Immature natural killer cell (primary cell): ENCODE data around the gene TYW3. TPM values are rescaled to one million over a fixed set of nuclear protein-coding genes. Genes with fewer than 3 reads are reported as not detected.

Experiments used
- DNase-seq, 3 donors: peaks; one replicate each; pipeline ENCODE4 v3.0.0; 2022; ENCODE audit warnings: mixed read lengths in 1 of 3
- H3K27ac Mint-ChIP-seq, 6 donors: one replicate each; pipeline ENCODE4 v1.8.0; 2020; ENCODE audit warnings: mixed read lengths in 6 of 6, mild to moderate bottlenecking in 5 of 6, inconsistent platforms in 4 of 6, moderate library complexity in 3 of 6
- H3K27me3 Mint-ChIP-seq, 3 donors: one replicate each; pipeline ENCODE4 v1.8.0; 2020 to 2021; ENCODE audit warnings: low read depth in 3 of 3, mild to moderate bottlenecking in 3 of 3, mixed read lengths in 3 of 3, moderate library complexity in 3 of 3, inconsistent platforms in 1 of 3
- H3K36me3 Mint-ChIP-seq, 3 donors: one replicate each; pipeline ENCODE4 v1.8.0; 2020; ENCODE audit warnings: mixed read lengths in 3 of 3, inconsistent platforms in 2 of 3, mild to moderate bottlenecking in 2 of 3
- H3K4me1 Mint-ChIP-seq, 2 donors: one replicate each; pipeline ENCODE4 v1.8.0; 2020; ENCODE audit warnings: inconsistent platforms in 2 of 2, mild to moderate bottlenecking in 2 of 2, mixed read lengths in 2 of 2, moderate library complexity in 1 of 2
- H3K4me3 Mint-ChIP-seq, 5 donors: one replicate each; pipeline ENCODE4 v1.8.0; 2020; ENCODE audit warnings: mild to moderate bottlenecking in 5 of 5, mixed read lengths in 5 of 5, inconsistent platforms in 3 of 5, moderate library complexity in 3 of 5
- H3K9me3 Mint-ChIP-seq, 6 donors: one replicate each; pipeline ENCODE4 v1.8.0; 2020; ENCODE audit warnings: mild to moderate bottlenecking in 6 of 6, mixed read lengths in 6 of 6, inconsistent platforms in 4 of 6, moderate library complexity in 3 of 6
- polyA plus RNA-seq, 3 donors: library from polyadenylated mRNA; unstranded; fragments of 300-500 nt; fragmentation: Illumina TruSeq; gene quantifications; one replicate each; pipeline ENCODE4 v1.2.3, GENCODE V29; 2021

Gene TYW3, protein sequence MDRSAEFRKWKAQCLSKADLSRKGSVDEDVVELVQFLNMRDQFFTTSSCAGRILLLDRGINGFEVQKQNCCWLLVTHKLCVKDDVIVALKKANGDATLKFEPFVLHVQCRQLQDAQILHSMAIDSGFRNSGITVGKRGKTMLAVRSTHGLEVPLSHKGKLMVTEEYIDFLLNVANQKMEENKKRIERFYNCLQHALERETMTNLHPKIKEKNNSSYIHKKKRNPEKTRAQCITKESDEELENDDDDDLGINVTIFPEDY
- polyA plus RNA-seq: 10 to 100 TPM in 1 of 3 donors, 1 to 10 TPM in 2; 4.8 to 12.5 (median 7.6) TPM

DNA sequence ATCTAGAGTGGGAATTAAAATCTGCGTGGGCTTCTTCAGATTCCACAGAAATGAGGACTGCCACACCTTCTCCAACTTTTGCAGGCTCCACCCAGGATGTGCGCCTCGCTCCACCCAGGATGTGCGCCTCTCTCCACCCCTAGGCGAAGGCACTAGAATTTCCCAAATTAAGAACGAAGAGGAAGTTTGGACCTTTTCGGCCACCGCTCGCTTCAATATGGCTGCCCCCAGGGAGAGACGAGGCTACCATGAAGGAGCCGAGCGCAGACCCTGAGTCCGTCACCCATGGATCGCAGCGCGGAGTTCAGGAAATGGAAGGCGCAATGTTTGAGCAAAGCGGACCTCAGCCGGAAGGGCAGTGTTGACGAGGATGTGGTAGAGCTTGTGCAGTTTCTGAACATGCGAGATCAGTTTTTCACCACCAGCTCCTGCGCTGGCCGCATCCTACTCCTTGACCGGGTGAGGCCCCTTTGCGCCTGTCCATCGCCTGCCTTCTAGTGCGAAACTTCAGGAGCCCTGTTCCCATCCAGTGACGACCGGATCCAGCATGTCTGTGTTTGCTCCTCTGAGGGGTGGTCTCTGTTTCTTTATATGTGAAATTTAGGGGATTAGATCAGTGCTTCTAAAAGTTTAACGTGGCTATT is at the start of gene TYW3, which contains the start of gene CRYZ:
Gene TYW3, plus strand, starts transcription at position 193 of the 644 bp plus-strand sequence. Its CDS starts 93 bp downstream, at position 286.
Gene CRYZ, minus strand, starts transcription at position 91 of the 644 bp plus-strand sequence. CDS start 8,229 bp downstream, outside the sequence.
- peak; percentile 86 to 89 (median 88) for DNase-seq
- Mint-ChIP-seq H3K4me3 (peak within 1 kb of the TSS; percentile 93 to 99 (median 98)), H3K27ac (peak within 1 kb of the TSS; percentile 89 to 99 (median 96)), H3K36me3 (peaks cover 14 to 21% (median 14%) of the 10 kb centered on the region in 3 donors), H3K27me3 (peaks cover 3 to 10% (median 10%) of the 10 kb centered on the region in 3 donors), H3K4me1 (peaks cover 60 to 68% of the 10 kb centered on the region in 2 donors), H3K9me3 (no peaks in the 10 kb centered on the region)

DNA sequence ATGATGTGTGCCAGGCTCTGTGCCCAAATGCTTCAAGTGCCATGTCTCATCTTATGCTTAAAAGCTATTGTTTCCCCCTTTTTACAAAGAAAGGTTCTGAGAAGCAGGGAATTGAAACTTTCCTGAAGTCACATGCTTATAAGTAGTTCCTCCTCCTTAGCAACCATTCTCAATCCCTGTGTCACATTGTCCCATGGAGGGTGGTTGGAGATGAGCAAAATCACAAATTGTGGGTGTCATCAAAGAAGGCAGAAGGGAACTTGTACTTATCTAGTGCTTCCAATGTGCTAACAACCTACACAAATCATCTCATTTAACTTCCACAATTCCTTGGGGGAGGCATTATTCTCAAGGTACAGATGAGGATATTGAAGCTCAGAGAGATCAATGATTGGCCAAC is 49.3 kb upstream of the TYW3 start:
- no peak for DNase-seq
- H3K4me1 Mint-ChIP-seq: no peaks in the 10 kb centered on the region
- no peaks in the 10 kb centered on the region for H3K36me3 Mint-ChIP-seq

DNA sequence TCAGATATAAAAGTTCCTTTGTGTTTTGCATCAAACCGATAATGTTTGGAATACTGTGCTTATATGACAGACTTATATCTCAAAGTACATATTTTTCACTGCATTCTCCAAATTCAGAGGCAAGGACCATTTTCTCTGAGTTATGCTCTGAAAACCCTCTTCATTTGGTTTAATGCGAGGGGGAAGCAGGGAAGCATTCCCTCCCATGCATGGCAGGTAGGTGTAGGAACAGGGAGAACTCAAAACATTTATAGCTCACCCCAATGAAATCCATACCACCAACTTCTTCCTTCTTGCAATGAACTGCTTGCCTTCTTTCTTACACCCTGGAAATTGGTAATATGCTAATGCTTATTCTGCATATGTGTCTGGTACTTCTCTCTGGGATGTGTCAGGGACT is 48.7 kb upstream of the TYW3 start:
- H3K36me3 Mint-ChIP-seq: no peaks in the 10 kb centered on the region
- H3K9me3 Mint-ChIP-seq: no peaks in the 10 kb centered on the region
- H3K4me1 Mint-ChIP-seq: no peaks in the 10 kb centered on the region
- no peak for DNase-seq
- no peak overlapping the region for H3K27ac Mint-ChIP-seq
- H3K4me3 Mint-ChIP-seq: no peak overlapping the region
- H3K27me3 Mint-ChIP-seq: peaks cover 0 to 2% (median 0%) of the 10 kb centered on the region in 3 donors

More for the DNA sequence above, 49.3 kb upstream of the TYW3 start:
- no peak overlapping the region for H3K4me3 Mint-ChIP-seq
- H3K27me3 Mint-ChIP-seq: peaks cover 0 to 4% (median 1%) of the 10 kb centered on the region in 3 donors
- no peak overlapping the region for H3K27ac Mint-ChIP-seq
- no peaks in the 10 kb centered on the region for H3K9me3 Mint-ChIP-seq

DNA sequence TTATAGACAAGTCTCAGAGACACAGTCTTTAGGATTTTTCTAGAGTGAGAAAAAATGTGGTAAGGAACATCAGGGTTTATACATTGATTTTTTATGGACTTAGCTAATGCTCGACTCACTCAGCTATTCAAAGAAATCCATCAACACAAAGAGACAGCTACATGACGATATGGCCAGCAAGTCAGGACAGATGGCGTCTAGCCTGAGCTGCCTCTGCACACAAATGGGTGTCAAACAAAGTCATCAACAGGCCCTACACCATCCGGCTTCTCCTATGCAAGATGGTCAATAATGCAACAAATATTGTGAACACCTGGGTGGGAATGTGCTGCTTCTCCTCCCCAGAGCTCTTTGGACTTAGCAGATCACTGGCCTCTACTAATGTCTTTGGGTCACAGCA is 46.0 kb upstream of the TYW3 start:
- H3K9me3 Mint-ChIP-seq: no peaks in the 10 kb centered on the region
- no peak for DNase-seq
- H3K27me3 Mint-ChIP-seq: no peaks in the 10 kb centered on the region

DNA sequence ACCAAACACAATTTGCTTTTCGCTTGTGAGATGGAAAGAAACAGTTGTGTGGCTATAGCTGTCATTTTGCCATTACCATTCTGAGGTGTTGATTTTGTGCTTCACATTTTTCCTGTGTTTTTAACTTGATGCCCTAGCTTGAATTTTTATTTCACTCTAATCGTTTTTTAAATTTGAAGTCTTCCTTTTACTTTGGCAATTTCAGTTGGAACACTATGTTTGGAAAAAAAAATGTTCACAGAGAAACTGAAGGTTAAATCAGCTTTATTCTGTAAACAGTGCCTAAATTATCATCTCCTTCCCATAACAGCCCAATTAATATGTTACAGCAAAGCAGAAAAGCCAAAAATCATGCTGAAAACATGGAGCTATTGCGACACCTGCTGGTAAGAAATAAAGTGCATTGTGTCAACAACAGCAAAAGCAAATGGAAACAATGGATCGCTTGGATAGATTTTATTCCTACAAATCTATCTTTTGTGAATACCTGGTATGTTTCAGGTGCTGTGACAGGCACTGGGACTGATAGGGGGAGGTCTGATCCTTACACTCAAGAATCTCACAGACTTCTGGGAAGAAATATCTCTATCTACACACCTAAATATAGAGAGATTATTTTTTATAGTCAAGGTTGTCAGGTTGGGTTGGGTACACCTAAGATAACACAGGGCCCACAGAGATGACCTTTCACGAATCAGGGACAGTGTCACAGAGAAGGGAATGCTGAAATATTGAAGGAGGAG is 43.2 kb upstream of the TYW3 start:
- Mint-ChIP-seq H3K4me1 (peaks cover 0 to 1% of the 10 kb centered on the region in 2 donors), H3K4me3 (no peak overlapping the region), H3K27ac (no peak overlapping the region), H3K36me3 (no peaks in the 10 kb centered on the region), H3K9me3 (no peaks in the 10 kb centered on the region), H3K27me3 (no peaks in the 10 kb centered on the region)
- DNase-seq: peak; percentile 38 to 49 (median 49)

More for the DNA sequence above, 46.0 kb upstream of the TYW3 start:
- H3K36me3 Mint-ChIP-seq: no peaks in the 10 kb centered on the region
- H3K4me3 Mint-ChIP-seq: no peak overlapping the region
- H3K27ac Mint-ChIP-seq: no peak overlapping the region
- peaks cover 0 to 1% of the 10 kb centered on the region in 2 donors for H3K4me1 Mint-ChIP-seq

DNA sequence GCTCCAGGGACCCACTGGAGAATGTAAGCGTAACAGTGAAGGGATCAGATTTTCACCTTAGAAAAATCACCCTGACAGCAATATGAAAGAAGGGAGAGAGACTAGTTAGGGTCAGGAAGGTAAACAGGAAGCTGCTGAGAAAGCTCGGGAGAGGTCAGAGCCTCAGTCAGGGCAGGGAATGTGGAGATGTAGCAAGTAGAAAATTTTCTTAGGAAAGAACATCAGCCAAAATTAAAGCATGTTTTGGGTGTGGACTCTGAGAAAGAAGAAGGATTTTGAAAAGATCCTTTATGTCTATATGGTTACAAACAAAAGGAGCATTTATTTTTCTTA is 42.6 kb upstream of the TYW3 start:
- no peak overlapping the region for H3K4me3 Mint-ChIP-seq
- H3K4me1 Mint-ChIP-seq: peaks cover 0 to 1% of the 10 kb centered on the region in 2 donors
- no peaks in the 10 kb centered on the region for H3K27me3 Mint-ChIP-seq

DNA sequence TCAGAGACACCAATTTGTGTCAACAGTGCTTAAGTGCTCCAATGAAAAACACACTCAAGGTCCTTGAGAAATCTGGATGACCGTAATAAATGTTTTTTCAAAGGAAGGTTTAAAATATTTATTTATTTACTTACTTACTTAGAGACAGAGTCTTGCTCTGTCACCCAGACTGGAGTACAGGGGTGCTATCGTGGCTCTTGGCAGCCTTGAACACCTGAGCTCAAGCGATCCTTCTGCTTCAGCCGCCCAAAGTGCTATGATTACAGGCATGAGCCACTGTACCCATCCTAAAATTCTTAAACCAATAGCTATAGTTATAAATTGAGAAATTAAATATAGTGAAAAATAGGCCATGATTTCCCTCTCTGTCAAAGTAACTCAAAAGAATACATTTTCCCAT is 42.0 kb upstream of the TYW3 start:
- Mint-ChIP-seq H3K4me1 (peaks cover 0 to 1% of the 10 kb centered on the region in 2 donors), H3K27me3 (no peaks in the 10 kb centered on the region), H3K27ac (no peak overlapping the region), H3K4me3 (no peak overlapping the region), H3K9me3 (no peaks in the 10 kb centered on the region), H3K36me3 (no peaks in the 10 kb centered on the region)
- DNase-seq: no peak

More for the DNA sequence above, 42.6 kb upstream of the TYW3 start:
- no peak for DNase-seq
- Mint-ChIP-seq H3K36me3 (no peaks in the 10 kb centered on the region), H3K9me3 (no peaks in the 10 kb centered on the region), H3K27ac (peak overlapping the region in 1 of 6 donors; percentile 69)

DNA sequence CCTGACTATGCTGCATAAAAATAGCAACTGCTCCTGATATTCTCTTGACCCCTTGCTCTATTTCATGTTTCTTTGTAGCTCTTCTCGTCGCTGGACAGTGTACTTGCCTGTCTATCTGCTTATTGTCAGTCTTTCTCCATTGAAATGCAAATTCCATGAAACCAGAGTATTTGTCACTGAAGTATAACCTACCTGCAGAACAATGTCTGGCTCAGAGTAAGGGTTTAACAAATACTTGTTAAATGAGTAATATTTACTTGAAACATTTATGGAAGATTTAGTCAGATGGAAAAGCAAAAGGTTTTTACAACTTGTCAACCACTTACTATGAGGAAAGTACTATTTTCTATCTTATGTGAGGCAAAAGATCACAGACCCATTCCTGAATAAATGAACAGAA is 39.5 kb upstream of the TYW3 start:
- no peaks in the 10 kb centered on the region for H3K27me3 Mint-ChIP-seq
- H3K4me3 Mint-ChIP-seq: no peak overlapping the region
- no peak overlapping the region for H3K27ac Mint-ChIP-seq
- DNase-seq: no peak
- H3K36me3 Mint-ChIP-seq: peaks cover 0 to 4% (median 0%) of the 10 kb centered on the region in 3 donors
- peaks cover 0 to 1% of the 10 kb centered on the region in 2 donors for H3K4me1 Mint-ChIP-seq
- no peaks in the 10 kb centered on the region for H3K9me3 Mint-ChIP-seq

DNA sequence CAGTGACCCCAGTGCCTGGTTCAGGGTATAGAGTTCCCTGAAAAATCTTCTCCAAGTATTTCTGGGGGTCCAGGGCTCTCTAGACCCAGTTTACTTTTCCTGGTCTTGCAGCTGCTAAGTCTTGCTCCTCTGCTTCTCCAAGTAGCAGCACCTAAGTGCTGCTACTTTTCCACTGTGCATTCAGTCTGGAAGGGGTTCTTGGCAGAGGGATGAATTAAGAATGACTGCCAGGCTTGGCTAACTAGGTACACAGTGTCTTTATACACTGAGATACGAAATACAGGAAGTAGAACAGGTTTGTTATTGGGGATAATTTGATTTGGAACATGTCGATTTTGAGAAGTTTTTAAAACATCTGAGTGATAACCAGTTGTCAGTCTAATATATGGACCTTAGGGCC is 35.1 kb upstream of the TYW3 start:
- Mint-ChIP-seq H3K36me3 (peaks cover 0 to 11% (median 9%) of the 10 kb centered on the region in 3 donors), H3K27me3 (peaks cover 0 to 2% (median 0%) of the 10 kb centered on the region in 3 donors), H3K4me3 (no peak overlapping the region), H3K27ac (no peak overlapping the region), H3K9me3 (no peaks in the 10 kb centered on the region), H3K4me1 (peaks cover 0 to 5% of the 10 kb centered on the region in 2 donors)
- no peak for DNase-seq

DNA sequence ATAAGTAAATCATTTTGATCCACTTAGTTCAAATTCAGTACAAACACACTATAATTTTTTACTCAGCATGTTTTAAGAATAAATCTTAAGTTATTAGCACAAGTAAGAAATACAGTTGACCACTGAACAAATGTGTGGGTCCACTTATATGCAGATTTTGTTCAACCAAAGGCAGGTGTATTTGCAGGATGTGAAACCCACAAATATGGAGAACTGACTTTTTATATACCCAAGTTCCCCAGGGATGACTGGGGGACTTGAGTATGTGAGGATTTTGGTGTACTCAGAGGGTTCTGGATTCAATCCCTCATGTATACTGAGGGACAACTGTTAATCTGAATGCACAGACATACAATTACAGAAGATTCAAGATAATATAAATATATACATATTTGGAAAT is 33.6 kb upstream of the TYW3 start:
- no peak overlapping the region for H3K4me3 Mint-ChIP-seq
- peaks cover 0 to 2% (median 0%) of the 10 kb centered on the region in 3 donors for H3K27me3 Mint-ChIP-seq
- no peak for DNase-seq

DNA sequence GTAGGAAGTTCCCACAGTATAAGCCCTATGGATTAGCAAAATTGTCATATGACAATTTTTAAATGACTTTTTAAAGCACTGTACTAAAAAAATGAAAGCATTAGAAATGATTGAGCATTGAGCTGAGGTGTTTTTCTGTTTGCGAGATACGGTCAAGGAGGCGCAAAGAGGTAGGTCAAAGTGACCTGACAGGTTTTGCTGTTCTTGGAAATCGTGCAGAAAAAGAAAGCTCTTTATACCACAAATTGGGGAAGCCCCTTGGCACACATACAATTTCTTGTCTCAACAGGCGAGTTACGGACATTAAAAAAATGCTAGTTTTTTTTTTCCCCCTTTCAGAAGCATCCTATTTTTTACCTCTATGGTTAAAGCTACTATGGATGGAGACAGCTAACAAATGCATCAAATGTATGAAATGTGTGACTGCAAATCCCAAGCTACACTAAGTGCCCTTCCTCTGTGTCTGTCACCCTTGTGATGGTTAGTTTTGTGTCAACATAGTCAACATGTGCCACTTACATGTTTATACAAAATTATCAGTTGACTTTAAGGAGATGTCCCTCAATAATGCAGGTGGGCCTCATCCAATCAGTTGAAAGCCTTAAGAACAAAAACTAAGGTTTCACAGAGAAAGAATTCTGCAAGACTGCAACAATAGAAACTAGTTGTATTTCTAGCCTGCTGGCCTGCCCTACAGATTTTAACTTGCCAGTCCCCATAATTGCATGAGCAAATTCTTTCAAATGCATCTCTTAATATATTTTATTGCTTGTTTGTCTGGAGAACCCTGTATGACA is 29.4 kb upstream of the TYW3 start:
- no peaks in the 10 kb centered on the region for H3K9me3 Mint-ChIP-seq
- H3K36me3 Mint-ChIP-seq: peaks cover 10 to 54% (median 44%) of the 10 kb centered on the region in 3 donors

More for the DNA sequence above, 33.6 kb upstream of the TYW3 start:
- Mint-ChIP-seq H3K9me3 (no peaks in the 10 kb centered on the region), H3K27ac (no peak overlapping the region), H3K4me1 (peaks cover 11 to 17% of the 10 kb centered on the region in 2 donors), H3K36me3 (peaks cover 0 to 24% (median 22%) of the 10 kb centered on the region in 3 donors)

DNA sequence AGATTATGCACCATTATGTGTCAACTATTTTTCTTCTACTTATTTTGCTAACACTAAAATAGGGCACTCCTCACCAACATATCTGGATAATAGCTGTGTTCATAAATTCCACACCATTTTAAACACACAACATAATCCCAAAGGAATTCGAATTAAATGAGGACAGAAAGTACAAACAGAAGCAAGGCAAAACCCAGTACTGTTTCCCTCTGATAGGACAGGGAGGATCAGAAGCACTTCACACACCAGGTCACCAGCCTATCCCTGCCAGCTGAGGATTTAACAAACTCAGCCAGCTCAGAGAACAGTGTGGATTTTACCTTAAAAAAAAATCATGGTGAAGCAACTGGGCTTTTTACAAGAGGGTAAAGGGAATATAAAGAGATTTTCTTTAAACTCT is 20.1 kb upstream of the TYW3 start:
- Mint-ChIP-seq H3K4me3 (no peak overlapping the region), H3K36me3 (peaks cover 20 to 47% (median 24%) of the 10 kb centered on the region in 3 donors), H3K27ac (no peak overlapping the region), H3K27me3 (peaks cover 0 to 1% (median 0%) of the 10 kb centered on the region in 3 donors), H3K9me3 (peaks cover 0 to 1% (median 0%) of the 10 kb centered on the region in 6 donors), H3K4me1 (peaks cover 0 to 3% of the 10 kb centered on the region in 2 donors)
- no peak for DNase-seq

More for the DNA sequence above, 29.4 kb upstream of the TYW3 start:
- H3K27me3 Mint-ChIP-seq: peaks cover 0 to 2% (median 0%) of the 10 kb centered on the region in 3 donors
- H3K27ac Mint-ChIP-seq: peak overlapping the region in 2 of 6 donors; percentile 16 to 76
- peaks cover 11 to 17% of the 10 kb centered on the region in 2 donors for H3K4me1 Mint-ChIP-seq
- H3K4me3 Mint-ChIP-seq: no peak overlapping the region
- DNase-seq: no peak

DNA sequence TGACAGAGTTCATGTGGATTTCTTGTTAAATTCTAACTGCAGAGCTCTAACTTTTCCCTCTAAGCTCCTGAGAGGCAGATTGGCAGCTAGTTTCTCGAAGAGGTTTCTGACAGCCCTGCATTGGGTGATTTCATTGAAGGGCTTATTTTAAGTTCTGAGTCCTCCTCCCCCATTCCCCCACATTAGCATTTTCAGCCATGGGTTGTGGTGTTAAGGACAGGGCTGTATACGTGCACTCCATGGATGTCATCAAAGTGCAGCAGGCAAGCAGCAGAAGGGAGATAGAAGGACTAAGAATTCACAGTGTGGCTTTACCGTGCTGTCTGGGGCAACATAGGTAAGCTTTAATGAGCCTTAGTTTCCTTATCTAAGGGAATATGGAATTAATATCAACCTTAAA is 19.1 kb upstream of the TYW3 start:
- DNase-seq: no peak
- Mint-ChIP-seq H3K4me1 (peaks cover 0 to 2% of the 10 kb centered on the region in 2 donors), H3K27ac (peak overlapping the region in 1 of 6 donors; percentile 18), H3K9me3 (no peaks in the 10 kb centered on the region), H3K36me3 (peaks cover 10 to 37% (median 15%) of the 10 kb centered on the region in 3 donors), H3K4me3 (no peak overlapping the region), H3K27me3 (peaks cover 0 to 1% (median 0%) of the 10 kb centered on the region in 3 donors)
